Liver (tissue), 3 donors: ENCODE data around the gene ITGAE.

Source experiments
- EGR1 ChIP-seq, 2 donors: IDR thresholded peaks; 2 replicates each; pipeline ENCODE4 v1.6.1; 2016 to 2018; ENCODE audit warnings: antibody characterized with exemption in 2 of 2, low read depth in 2 of 2
- FOXA1 ChIP-seq: IDR thresholded peaks from 2 replicates; pipeline ENCODE4 v1.6.1; 2016; ENCODE audit warnings: antibody characterized with exemption
- GABPA ChIP-seq, 2 donors: IDR thresholded peaks in 1 of 2; conservative IDR thresholded peaks in 1 of 2; 2 replicates each; pipeline ENCODE4 v1.6.1; 2016; ENCODE audit warnings: antibody characterized with exemption in 2 of 2, mild to moderate bottlenecking in 1 of 2, moderate library complexity in 1 of 2
- HNF4G ChIP-seq: IDR thresholded peaks from 2 replicates; pipeline ENCODE4 v1.6.1; 2016; ENCODE audit warnings: antibody characterized with exemption
- JUND ChIP-seq, 2 donors: IDR thresholded peaks; 2 replicates each; pipeline ENCODE4 v1.6.1; 2016; ENCODE audit warnings: antibody characterized with exemption in 2 of 2
- RAD21 ChIP-seq, 2 donors: IDR thresholded peaks; 2 replicates each; pipeline ENCODE4 v1.6.1; 2016; ENCODE audit warnings: antibody characterized with exemption in 2 of 2, mild to moderate bottlenecking in 2 of 2
- SP1 ChIP-seq: IDR thresholded peaks from 2 replicates; pipeline ENCODE4 v1.6.1; 2018; ENCODE audit warnings: antibody characterized with exemption, mild to moderate bottlenecking
- TAF1 ChIP-seq: conservative IDR thresholded peaks from 2 replicates; pipeline ENCODE4 v1.6.1; 2016; ENCODE audit warnings: antibody characterized with exemption, mild to moderate bottlenecking
- YY1 ChIP-seq: IDR thresholded peaks from 2 replicates; pipeline ENCODE4 v1.6.1; 2016; ENCODE audit warnings: antibody characterized with exemption, mild to moderate bottlenecking
- TF ChIP-seq, protein P1 (sequence below): IDR thresholded peaks from 2 replicates; pipeline ENCODE4 v1.6.1; 2016; ENCODE audit warnings: antibody characterized with exemption
- TF ChIP-seq, protein P2 (sequence below): fragments of 150-350 bp; IDR thresholded peaks from 2 replicates; pipeline ENCODE4 v1.5.1; 2017; ENCODE audit warnings: improper control_type of control experiment, low read depth, low read length; ENCODE audit not compliant: missing input control
- TF ChIP-seq, protein P3 (sequence below): IDR thresholded peaks from 2 replicates; pipeline ENCODE4 v1.6.1; 2016; ENCODE audit warnings: antibody characterized with exemption, mild to moderate bottlenecking
- donor health status: healthy.
- donor health status: healthy.

DNA sequence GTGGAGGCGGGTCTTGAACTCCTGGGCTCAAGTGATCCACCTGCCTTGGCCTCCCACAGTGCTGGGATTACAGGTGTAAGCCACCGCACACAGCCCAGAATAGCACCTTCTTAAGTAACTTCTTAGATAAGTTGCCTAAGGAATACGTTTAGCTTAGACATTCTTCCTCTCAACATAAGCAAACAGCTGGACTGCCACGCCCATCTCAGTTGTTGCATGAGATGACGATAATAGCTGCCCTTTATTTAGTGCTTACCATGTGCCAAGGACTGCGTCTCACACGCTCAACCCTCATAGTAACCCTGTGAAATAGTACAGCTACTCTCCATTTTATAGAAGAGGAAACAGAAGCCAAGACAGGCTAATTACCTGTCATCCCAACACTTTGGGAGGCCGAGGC is 65.5 kb downstream of the ITGAE start:
- TF ChIP-seq, protein P1, sequence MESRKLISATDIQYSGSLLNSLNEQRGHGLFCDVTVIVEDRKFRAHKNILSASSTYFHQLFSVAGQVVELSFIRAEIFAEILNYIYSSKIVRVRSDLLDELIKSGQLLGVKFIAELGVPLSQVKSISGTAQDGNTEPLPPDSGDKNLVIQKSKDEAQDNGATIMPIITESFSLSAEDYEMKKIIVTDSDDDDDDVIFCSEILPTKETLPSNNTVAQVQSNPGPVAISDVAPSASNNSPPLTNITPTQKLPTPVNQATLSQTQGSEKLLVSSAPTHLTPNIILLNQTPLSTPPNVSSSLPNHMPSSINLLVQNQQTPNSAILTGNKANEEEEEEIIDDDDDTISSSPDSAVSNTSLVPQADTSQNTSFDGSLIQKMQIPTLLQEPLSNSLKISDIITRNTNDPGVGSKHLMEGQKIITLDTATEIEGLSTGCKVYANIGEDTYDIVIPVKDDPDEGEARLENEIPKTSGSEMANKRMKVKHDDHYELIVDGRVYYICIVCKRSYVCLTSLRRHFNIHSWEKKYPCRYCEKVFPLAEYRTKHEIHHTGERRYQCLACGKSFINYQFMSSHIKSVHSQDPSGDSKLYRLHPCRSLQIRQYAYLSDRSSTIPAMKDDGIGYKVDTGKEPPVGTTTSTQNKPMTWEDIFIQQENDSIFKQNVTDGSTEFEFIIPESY, result no peak
- TF ChIP-seq, protein P2, sequence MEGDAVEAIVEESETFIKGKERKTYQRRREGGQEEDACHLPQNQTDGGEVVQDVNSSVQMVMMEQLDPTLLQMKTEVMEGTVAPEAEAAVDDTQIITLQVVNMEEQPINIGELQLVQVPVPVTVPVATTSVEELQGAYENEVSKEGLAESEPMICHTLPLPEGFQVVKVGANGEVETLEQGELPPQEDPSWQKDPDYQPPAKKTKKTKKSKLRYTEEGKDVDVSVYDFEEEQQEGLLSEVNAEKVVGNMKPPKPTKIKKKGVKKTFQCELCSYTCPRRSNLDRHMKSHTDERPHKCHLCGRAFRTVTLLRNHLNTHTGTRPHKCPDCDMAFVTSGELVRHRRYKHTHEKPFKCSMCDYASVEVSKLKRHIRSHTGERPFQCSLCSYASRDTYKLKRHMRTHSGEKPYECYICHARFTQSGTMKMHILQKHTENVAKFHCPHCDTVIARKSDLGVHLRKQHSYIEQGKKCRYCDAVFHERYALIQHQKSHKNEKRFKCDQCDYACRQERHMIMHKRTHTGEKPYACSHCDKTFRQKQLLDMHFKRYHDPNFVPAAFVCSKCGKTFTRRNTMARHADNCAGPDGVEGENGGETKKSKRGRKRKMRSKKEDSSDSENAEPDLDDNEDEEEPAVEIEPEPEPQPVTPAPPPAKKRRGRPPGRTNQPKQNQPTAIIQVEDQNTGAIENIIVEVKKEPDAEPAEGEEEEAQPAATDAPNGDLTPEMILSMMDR, result no peak
- TF ChIP-seq JUND (IDR thresholded peaks at IDR 0.05) (no peak), RAD21 (IDR thresholded peaks at IDR 0.05) (no peak), SP1 (no peak), TAF1 (no peak), GABPA (IDR thresholded peaks at IDR 0.05 in 1 of 2, conservative IDR thresholded peaks at IDR 0.05 in 1 of 2) (no peak), FOXA1 (no peak), HNF4G (no peak), YY1 (no peak), EGR1 (IDR thresholded peaks at IDR 0.05; ENCODE audit: low read depth in 2 of 2) (no peak)
- TF ChIP-seq, protein P3, sequence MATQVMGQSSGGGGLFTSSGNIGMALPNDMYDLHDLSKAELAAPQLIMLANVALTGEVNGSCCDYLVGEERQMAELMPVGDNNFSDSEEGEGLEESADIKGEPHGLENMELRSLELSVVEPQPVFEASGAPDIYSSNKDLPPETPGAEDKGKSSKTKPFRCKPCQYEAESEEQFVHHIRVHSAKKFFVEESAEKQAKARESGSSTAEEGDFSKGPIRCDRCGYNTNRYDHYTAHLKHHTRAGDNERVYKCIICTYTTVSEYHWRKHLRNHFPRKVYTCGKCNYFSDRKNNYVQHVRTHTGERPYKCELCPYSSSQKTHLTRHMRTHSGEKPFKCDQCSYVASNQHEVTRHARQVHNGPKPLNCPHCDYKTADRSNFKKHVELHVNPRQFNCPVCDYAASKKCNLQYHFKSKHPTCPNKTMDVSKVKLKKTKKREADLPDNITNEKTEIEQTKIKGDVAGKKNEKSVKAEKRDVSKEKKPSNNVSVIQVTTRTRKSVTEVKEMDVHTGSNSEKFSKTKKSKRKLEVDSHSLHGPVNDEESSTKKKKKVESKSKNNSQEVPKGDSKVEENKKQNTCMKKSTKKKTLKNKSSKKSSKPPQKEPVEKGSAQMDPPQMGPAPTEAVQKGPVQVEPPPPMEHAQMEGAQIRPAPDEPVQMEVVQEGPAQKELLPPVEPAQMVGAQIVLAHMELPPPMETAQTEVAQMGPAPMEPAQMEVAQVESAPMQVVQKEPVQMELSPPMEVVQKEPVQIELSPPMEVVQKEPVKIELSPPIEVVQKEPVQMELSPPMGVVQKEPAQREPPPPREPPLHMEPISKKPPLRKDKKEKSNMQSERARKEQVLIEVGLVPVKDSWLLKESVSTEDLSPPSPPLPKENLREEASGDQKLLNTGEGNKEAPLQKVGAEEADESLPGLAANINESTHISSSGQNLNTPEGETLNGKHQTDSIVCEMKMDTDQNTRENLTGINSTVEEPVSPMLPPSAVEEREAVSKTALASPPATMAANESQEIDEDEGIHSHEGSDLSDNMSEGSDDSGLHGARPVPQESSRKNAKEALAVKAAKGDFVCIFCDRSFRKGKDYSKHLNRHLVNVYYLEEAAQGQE, result no peak
